ENCODE measurements around the gene KCNJ4.
A peak's percentile ranks its signal among the peaks of the same experiment; 100 is the strongest.

KCNJ4 gene

DNA sequence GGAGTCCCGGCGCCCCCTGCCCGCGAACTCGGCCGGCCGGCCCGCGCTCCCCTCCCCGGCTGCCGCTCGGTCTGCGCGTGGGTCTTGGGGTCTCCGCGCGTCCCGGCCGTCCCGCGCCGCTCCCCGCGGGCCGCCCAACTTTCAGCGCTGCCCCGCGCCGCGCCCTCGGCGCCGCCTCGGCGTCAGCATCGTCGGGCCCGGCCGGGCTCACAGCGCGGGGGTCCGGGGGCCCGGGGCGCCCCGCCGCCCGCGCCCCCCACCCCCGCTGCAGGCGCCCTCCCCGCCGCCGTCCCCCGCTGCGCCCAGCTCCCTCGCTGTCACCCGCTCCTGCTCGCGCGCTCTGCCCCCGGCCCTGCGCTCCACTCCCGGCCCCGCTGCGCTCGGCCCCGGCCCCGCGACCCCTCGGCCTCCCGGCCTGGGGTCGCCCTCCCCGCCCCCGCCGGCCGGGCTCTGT is at the start of gene KCNJ4:
TSS of gene KCNJ4 (minus strand) at position 124 of the 454 bp plus-strand sequence. CDS start 27,067 bp downstream, outside the sequence.
- no peak for DNase-seq (ENCODE audit: low read depth)
- H3K4me3 ChIP-seq (ENCODE audit: low read depth, low read length), result peak within 1 kb of the TSS; percentile 27; the same call in 1 of the 2 replicates
- no peak for TF ChIP-seq CTCF (IDR thresholded peaks at IDR 0.05; ENCODE audit: insufficient read depth, low read depth, low read length, missing control alignments)

DNA sequence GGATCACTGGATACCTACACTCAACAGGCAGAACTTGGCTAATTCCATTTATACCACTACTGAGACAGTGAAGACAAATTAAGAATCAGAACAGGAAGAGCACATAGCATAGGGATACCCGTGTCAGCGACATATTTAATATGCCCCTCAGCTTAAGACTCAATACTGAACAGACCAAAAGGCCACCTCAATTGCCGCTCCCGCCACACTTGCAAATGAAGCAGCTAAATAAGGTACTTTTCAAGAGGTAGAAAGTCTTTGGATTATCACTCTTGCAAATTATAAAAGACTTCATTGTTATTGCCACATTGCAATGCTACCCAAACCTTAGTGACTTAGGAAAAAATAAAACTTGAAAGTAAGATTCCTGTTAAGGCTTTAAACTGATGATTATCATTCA is 48.0 kb upstream of the KCNJ4 start:
- DNase-seq (ENCODE audit: low read depth), result no peak
- H3K4me3 ChIP-seq (ENCODE audit: low read depth, low read length), result peak overlapping the region; percentile 93
- TF ChIP-seq CTCF (IDR thresholded peaks at IDR 0.05; ENCODE audit: insufficient read depth, low read depth, low read length, missing control alignments), result no peak

DNA sequence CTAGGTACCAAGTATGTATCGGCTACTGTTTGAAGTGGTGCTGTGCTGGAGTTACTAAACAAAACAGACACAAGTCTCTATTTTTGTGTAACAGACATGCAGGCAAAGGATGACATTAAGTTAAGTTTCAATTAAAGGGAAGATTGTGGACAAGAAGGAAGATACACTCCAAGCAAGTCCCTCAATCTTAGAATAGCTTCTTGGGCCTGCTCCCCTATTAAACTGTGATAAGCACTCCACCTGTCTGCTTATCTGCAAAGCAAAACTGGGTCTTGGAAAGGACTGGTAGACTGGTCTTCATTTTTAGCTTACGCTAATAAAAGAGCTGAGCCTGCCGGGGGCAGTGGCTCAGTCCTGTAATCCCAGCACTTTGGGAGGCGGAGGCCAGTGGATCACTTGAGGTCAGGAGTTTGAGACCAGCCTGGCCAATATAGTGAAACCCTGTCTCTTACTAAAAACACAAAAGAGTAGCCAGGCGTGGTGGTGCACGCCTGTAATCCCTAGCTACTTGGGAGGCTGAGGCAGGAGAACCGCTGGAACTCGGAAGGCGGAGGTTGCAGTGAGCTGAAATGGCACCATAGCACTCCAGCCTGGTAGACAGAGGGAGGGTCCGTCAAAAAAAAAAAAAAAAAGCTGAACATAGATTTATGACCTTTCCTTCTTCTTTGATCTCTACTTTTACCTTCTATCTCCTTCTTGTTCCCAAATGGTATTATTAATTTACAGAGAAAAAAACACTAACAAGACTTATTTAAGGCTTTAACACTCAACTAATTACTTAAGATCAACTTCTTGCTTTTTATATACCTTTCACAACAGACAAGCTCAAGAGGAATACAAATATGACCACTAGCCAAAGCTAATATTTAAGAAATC is 47.0 kb upstream of the KCNJ4 start:
- no peak for DNase-seq (ENCODE audit: low read depth)
- H3K4me3 ChIP-seq (ENCODE audit: low read depth, low read length), result no peak overlapping the region
- no peak for TF ChIP-seq CTCF (IDR thresholded peaks at IDR 0.05; ENCODE audit: insufficient read depth, low read depth, low read length, missing control alignments)

DNA sequence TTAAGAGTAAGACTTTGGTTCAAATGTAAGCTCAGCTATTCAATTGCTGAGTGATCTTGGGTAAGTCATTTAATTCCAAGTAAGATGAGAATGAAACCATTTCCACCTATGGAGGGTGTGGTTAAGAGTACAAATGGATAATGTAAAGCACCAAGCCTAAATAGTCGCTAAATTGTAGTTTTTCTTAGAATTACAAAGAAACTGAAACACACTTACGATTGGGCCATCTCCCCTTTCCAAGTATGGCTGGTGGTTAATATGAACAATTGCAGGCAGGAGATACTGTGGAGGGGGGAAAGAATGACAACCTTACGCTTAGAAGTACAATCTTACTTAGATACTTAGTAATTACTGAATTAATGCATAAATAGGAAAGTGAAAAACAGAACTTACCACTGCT is 42.9 kb upstream of the KCNJ4 start:
- DNase-seq (ENCODE audit: low read depth), result no peak
- TF ChIP-seq CTCF (IDR thresholded peaks at IDR 0.05; ENCODE audit: insufficient read depth, low read depth, low read length, missing control alignments), result no peak
- H3K4me3 ChIP-seq (ENCODE audit: low read depth, low read length), result no peak overlapping the region

DNA sequence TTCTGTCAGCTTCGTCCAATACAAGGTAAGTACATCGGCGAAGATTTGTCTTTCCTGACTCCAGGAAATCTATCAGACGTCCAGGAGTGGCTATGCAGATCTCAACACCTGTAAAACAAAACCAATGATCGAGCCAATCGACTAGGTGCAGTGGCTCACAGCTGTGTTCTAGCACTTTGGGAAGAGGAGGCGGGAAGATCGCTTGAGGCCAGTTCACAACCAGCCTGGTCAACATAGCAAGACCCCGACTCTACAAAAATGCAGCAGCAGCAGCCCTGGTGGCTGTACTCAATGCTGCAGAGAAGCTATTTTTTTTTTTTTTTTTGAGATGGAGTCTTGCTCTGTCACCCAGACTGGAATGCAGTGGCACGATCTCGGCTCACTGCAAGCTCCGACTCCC is 39.9 kb upstream of the KCNJ4 start:
- no peak overlapping the region for H3K4me3 ChIP-seq (ENCODE audit: low read depth, low read length)
- TF ChIP-seq CTCF (IDR thresholded peaks at IDR 0.05; ENCODE audit: insufficient read depth, low read depth, low read length, missing control alignments), result no peak
- no peak for DNase-seq (ENCODE audit: low read depth)

DNA sequence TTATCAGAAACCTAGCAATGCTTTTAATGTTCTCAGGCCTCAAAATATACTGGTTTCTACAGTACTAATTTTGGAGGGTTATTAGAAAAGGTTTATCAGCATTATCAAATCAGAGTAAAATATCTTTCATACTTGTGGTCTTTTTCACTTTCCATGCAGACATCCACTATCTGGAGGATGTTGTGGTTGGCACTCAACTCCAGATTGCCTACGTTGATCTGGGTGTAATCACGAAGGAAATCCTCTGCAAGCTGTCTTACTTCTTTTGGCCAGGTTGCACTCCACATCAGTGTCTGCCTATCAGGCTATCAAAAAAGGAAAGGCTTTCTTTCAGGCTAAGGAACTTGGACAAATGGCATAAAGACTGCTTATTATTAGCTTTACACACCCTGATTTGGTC is 39.5 kb upstream of the KCNJ4 start:
- H3K4me3 ChIP-seq (ENCODE audit: low read depth, low read length), result no peak overlapping the region
- DNase-seq (ENCODE audit: low read depth), result no peak
- TF ChIP-seq CTCF (IDR thresholded peaks at IDR 0.05; ENCODE audit: insufficient read depth, low read depth, low read length, missing control alignments), result no peak

Measured in GM12865 (cell line).